GM19324 (cell line): Measurements from ENCODE around the gene KIF26B.

Experiments
- ATAC-seq: cut with Tn5 transposase; IDR thresholded peaks from one replicate; pipeline ENCODE4 v1.9.1; 2021; ENCODE audit warnings: mild to moderate bottlenecking, moderate library complexity; ENCODE audit not compliant: unreplicated experiment, low FRiP score

Gene KIF26B

GRCh38 chr1:245131026-245131393, 23.8 kb upstream of the KIF26B start:
- no peak for ATAC-seq

GRCh38 chr1:245132771-245133170, 22.0 kb upstream of the KIF26B start:
- ATAC-seq, result no peak

GRCh38 chr1:245133995-245134715, 20.6 kb upstream of the KIF26B start:
- no peak for ATAC-seq

- no peak for ATAC-seq
Measured at GRCh38 chr1:245142171-245142798, 12.5 kb upstream of the KIF26B start.

GRCh38 chr1:245142976-245143375, 11.8 kb upstream of the KIF26B start:
- ATAC-seq, result no peak

GRCh38 chr1:245143849-245144248, 10.9 kb upstream of the KIF26B start:
- ATAC-seq, result no peak

- ATAC-seq, result no peak
Measured at GRCh38 chr1:245148069-245148468, 6.7 kb upstream of the KIF26B start.

- ATAC-seq, result no peak
Measured at GRCh38 chr1:245148861-245149260, 5.9 kb upstream of the KIF26B start.

- no peak for ATAC-seq
Measured at GRCh38 chr1:245153081-245153551, 1.7 kb upstream of the KIF26B start.

GRCh38 chr1:245153552-245154428, 995 bp upstream of the KIF26B start:
- no peak for ATAC-seq

GRCh38 chr1:245155272-245156040, 671 bp downstream of the KIF26B start:
- no peak for ATAC-seq

- peak; percentile 88 for ATAC-seq
Measured at GRCh38 chr1:245156041-245156735, 1.4 kb downstream of the KIF26B start.

GRCh38 chr1:245156736-245157505, 2.1 kb downstream of the KIF26B start:
- no peak for ATAC-seq

- ATAC-seq, result no peak
Measured at GRCh38 chr1:245158913-245159312, 4.1 kb downstream of the KIF26B start.

GRCh38 chr1:245160288-245160687, 5.5 kb downstream of the KIF26B start:
- no peak for ATAC-seq

- no peak for ATAC-seq
Measured at GRCh38 chr1:245160741-245161400, 6.1 kb downstream of the KIF26B start.

- ATAC-seq, result no peak
Measured at GRCh38 chr1:245161866-245162265, 7.1 kb downstream of the KIF26B start.

GRCh38 chr1:245166471-245166885, 11.7 kb downstream of the KIF26B start:
- no peak for ATAC-seq

- no peak for ATAC-seq
Measured at GRCh38 chr1:245168086-245168485, 13.3 kb downstream of the KIF26B start.
